ENCODE results near the gene NEK2. TPM values are rescaled to one million over a fixed set of nuclear protein-coding genes. Genes with fewer than 3 reads are reported as not detected.
"Not testable (repeated sequence)": the region's sequence is repeated elsewhere in the genome, so short reads cannot be mapped to it uniquely, and the experiment has no call there.

NEK2 gene
- polyA plus RNA-seq, 1 experiment: 8.8 TPM

- no peak for DNase-seq (ENCODE audit: low read depth, low spot score)
- TF ChIP-seq CTCF (IDR thresholded peaks at IDR 0.05; ENCODE audit: low read depth, low read length): no peak
- Histone ChIP-seq H3K4me3 (ENCODE audit: low read depth, low read length) (no peak overlapping the region), H3K27me3 (ENCODE audit: control insufficient read depth, insufficient read depth, low read length) (peaks cover 3% of the 10 kb centered on the region), H3K27ac (ENCODE audit: low read depth, low read length) (no peak overlapping the region), H3K9me3 (ENCODE audit: control insufficient read depth, insufficient read depth, low read length) (no peaks in the 10 kb centered on the region)
- POLR2A ChIA-PET: no interaction called here
- CTCF ChIA-PET: no interaction called here
Measured at GRCh38 chr1:211627259-211627658, 48.2 kb downstream of the NEK2 start.

- H3K9me3 ChIP-seq (ENCODE audit: control insufficient read depth, insufficient read depth, low read length); H3K27ac ChIP-seq (ENCODE audit: low read depth, low read length); H3K27me3 ChIP-seq (ENCODE audit: control insufficient read depth, insufficient read depth, low read length); POLR2A ChIA-PET; DNase-seq (ENCODE audit: low read depth, low spot score); H3K4me3 ChIP-seq (ENCODE audit: low read depth, low read length); CTCF ChIA-PET: not testable (repeated sequence)
Measured at GRCh38 chr1:211625866-211626265, 49.6 kb downstream of the NEK2 start.

GRCh38 chr1:211625040-211625439 is 50.4 kb downstream of the NEK2 start:
- ChIA-PET POLR2A (interaction anchor here (1.1 kb wide), 1 partner anchor 46 kb away, joined by 3 read pairs; the partner anchor contains the start of gene SLC30A1), CTCF (interaction anchor here (0.8 to 1.4 kb wide), 2 partner anchors 18 to 111 kb away, joined by 3 to 4 read pairs; no protein-coding TSS in a partner anchor)
- DNase-seq (ENCODE audit: low read depth, low spot score): no peak
- H3K27me3 ChIP-seq (ENCODE audit: control insufficient read depth, insufficient read depth, low read length): peaks cover 3% of the 10 kb centered on the region
- peak; percentile 32; the same call in 1 of the 2 replicates for TF ChIP-seq CTCF (IDR thresholded peaks at IDR 0.05; ENCODE audit: low read depth, low read length)
- no peaks in the 10 kb centered on the region for H3K9me3 ChIP-seq (ENCODE audit: control insufficient read depth, insufficient read depth, low read length)
- H3K4me3 ChIP-seq (ENCODE audit: low read depth, low read length): no peak overlapping the region
- H3K27ac ChIP-seq (ENCODE audit: low read depth, low read length): no peak overlapping the region

- DNase-seq (ENCODE audit: low read depth, low spot score): no peak
- CTCF ChIA-PET: no interaction called here
Measured at GRCh38 chr1:211623515-211623914, 51.9 kb downstream of the NEK2 start.

GRCh38 chr1:211621447-211622198 is 53.8 kb downstream of the NEK2 start:
- no peak overlapping the region for H3K27ac ChIP-seq (ENCODE audit: low read depth, low read length)
- no peak overlapping the region for H3K4me3 ChIP-seq (ENCODE audit: low read depth, low read length)
- ChIA-PET POLR2A (no interaction called here), CTCF (no interaction called here)
- no peak for DNase-seq (ENCODE audit: low read depth, low spot score)
- no peaks in the 10 kb centered on the region for H3K9me3 ChIP-seq (ENCODE audit: control insufficient read depth, insufficient read depth, low read length)
- H3K27me3 ChIP-seq (ENCODE audit: control insufficient read depth, insufficient read depth, low read length): no peaks in the 10 kb centered on the region
- no peak for TF ChIP-seq CTCF (IDR thresholded peaks at IDR 0.05; ENCODE audit: low read depth, low read length)

More at GRCh38 chr1:211623515-211623914, 51.9 kb downstream of the NEK2 start:
- no peak for TF ChIP-seq CTCF (IDR thresholded peaks at IDR 0.05; ENCODE audit: low read depth, low read length)
- H3K27ac ChIP-seq (ENCODE audit: low read depth, low read length): no peak overlapping the region
- H3K27me3 ChIP-seq (ENCODE audit: control insufficient read depth, insufficient read depth, low read length): peaks cover 3% of the 10 kb centered on the region
- no peak overlapping the region for H3K4me3 ChIP-seq (ENCODE audit: low read depth, low read length)
- H3K9me3 ChIP-seq (ENCODE audit: control insufficient read depth, insufficient read depth, low read length): no peaks in the 10 kb centered on the region
- POLR2A ChIA-PET: no interaction called here

All from AG04450 (cell line).